Left lung (tissue), 10 donors: ENCODE measurements around the gene ANK2. TPM values are rescaled to one million over a fixed set of nuclear protein-coding genes. Genes with fewer than 3 reads are reported as not detected.

Experiments
- ATAC-seq: fragments of 200-7000 bp; cut with Tn5 transposase; one replicate; pipeline ENCODE4 v1.9.1; 2020; ENCODE audit warnings: moderate library complexity
- DNase-seq, 4 donors: peaks; one replicate each; pipeline ENCODE4 v3.0.0-alpha.2; 2013 to 2020
- H3K27ac ChIP-seq, 2 donors: fragments of 200-600 bp; sonication (generic) in 1 of 2; one replicate each; pipeline versions ENCODE4 v1.5.0 to v1.8.0; 2020 to 2021
- H3K27me3 ChIP-seq, 2 donors: fragments of 200-600 bp; sonication (generic) in 1 of 2; one replicate each; pipeline versions ENCODE4 v1.5.0 to v1.8.0; 2020 to 2021
- H3K36me3 ChIP-seq, 2 donors: fragments of 200-600 bp; sonication (generic) in 1 of 2; one replicate each; pipeline versions ENCODE4 v1.5.0 to v1.8.0; 2020 to 2021
- H3K4me1 ChIP-seq, 2 donors: fragments of 200-600 bp; one replicate each; pipeline ENCODE4 v1.8.0; 2021
- H3K4me3 ChIP-seq, 2 donors: fragments of 200-600 bp; sonication (generic) in 1 of 2; one replicate each; pipeline versions ENCODE4 v1.5.0 to v1.8.0; 2020 to 2021; ENCODE audit warnings: mild to moderate bottlenecking in 1 of 2
- H3K9me3 ChIP-seq, 2 donors: fragments of 200-600 bp; sonication (generic) in 1 of 2; one replicate each; pipeline versions ENCODE4 v1.5.0 to v1.8.0; 2020 to 2021
- intact Hi-C, 2 donors: fragments of 100-400 bp; cut with DNase I; formaldehyde crosslinking; loops; one replicate each; pipeline versions ENCODE4 v1.11.2 to v1.14.2; 2022
- polyA plus RNA-seq, 6 donors: library from polyadenylated mRNA; unstranded; fragments of 120-200 nt; gene quantifications; one replicate each; pipeline ENCODE4 v1.2.1, GENCODE V29; 2013; ENCODE audit not compliant: insufficient read length in 6 of 6
- total RNA-seq, 2 donors: library from RNA; stranded (reverse); fragmentation: NEBNext Ultra II Directional; extraction: Animal tissue kit (Norgen Biotek cat#: 25700); gene quantifications; one replicate each; pipeline ENCODE4 v1.2.1, GENCODE V29; 2021
- TF ChIP-seq, protein P1 (sequence below), 2 donors: fragments of 200-600 bp; sonication (generic) in 1 of 2; IDR thresholded peaks; one replicate each; pipeline versions ENCODE4 v1.5.0 to v1.8.0; 2021; ENCODE audit warnings: antibody characterized with exemption in 2 of 2
- donor health status: DM: no; HTN: yes; CAD: no.
- donor health status: DM: no; HTN: no; CAD: no.

Gene ANK2
- total and polyA plus RNA-seq, 8 donors = 18.2 to 33.2 (median 28.8) TPM

DNA sequence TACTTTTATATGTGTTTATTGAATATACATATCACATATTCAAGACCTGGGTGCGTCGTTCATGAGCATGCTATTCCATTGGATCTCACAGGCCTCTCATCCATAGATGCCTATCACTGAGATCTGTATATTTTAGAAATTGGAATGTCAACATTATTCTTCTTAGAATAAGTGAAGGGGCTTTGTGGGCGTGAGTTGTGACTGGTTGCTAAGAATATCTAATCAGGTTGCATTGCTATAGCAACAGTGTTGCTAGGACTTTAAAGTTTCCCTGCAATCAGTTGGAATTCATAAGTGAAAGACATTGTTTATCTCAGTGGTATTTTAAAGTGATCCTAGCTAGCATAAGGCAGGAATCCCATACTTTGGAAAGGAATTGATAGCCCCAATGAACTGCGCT is 36.7 kb upstream of the ANK2 start:
- DNase-seq (no peak), ATAC-seq (no peak)
- intact Hi-C loops = no loop called here
- TF ChIP-seq, protein P1, sequence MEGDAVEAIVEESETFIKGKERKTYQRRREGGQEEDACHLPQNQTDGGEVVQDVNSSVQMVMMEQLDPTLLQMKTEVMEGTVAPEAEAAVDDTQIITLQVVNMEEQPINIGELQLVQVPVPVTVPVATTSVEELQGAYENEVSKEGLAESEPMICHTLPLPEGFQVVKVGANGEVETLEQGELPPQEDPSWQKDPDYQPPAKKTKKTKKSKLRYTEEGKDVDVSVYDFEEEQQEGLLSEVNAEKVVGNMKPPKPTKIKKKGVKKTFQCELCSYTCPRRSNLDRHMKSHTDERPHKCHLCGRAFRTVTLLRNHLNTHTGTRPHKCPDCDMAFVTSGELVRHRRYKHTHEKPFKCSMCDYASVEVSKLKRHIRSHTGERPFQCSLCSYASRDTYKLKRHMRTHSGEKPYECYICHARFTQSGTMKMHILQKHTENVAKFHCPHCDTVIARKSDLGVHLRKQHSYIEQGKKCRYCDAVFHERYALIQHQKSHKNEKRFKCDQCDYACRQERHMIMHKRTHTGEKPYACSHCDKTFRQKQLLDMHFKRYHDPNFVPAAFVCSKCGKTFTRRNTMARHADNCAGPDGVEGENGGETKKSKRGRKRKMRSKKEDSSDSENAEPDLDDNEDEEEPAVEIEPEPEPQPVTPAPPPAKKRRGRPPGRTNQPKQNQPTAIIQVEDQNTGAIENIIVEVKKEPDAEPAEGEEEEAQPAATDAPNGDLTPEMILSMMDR (IDR thresholded peaks at IDR 0.05) = no peak
- Histone ChIP-seq H3K4me1 (no peaks in the 10 kb centered on the region), H3K27me3 (no peaks in the 10 kb centered on the region), H3K4me3 (no peak overlapping the region), H3K27ac (no peak overlapping the region), H3K9me3 (no peaks in the 10 kb centered on the region), H3K36me3 (no peaks in the 10 kb centered on the region)

DNA sequence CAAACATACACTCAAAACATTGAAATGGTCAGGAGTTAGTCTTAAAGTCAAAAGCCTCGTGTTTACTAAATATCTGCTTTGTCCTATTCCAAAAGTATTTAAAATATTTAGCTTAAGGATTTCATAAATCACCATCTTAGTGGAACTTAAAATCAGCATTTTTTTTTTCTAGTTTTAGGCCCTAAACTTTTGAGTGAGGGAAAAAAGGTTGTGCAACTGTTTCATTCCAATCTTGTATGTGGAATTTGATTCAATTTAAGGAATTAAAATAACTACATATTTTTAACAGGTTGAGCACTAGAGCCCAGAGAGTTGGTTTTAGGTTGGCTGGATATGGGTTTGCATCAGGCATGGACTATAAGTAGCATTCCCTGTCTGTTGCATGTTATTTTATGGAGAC is 35.7 kb upstream of the ANK2 start:
- no peak for ATAC-seq
- DNase-seq = no peak

DNA sequence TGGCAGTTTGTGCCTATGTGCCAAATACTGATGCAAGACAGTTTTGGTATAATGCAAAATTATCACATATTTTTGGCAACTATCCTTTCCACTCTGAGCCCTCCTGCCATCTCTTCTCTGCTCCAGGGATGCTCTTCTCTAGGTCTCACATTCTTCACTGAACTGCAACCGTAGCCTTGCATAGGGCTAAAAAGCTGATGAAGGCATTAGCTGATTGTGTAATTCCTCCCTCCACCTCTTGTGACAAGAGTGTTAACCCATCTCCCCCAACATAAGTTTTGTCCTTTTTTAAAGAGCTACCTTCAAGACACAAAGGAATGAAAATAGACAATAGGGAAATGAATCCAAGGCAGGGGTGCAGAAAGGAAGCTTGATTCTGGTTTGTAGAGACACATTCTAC is 33.1 kb upstream of the ANK2 start:
- Histone ChIP-seq H3K27me3 (no peaks in the 10 kb centered on the region), H3K27ac (no peak overlapping the region), H3K4me1 (no peaks in the 10 kb centered on the region), H3K36me3 (no peaks in the 10 kb centered on the region), H3K4me3 (no peak overlapping the region), H3K9me3 (no peaks in the 10 kb centered on the region)
- intact Hi-C loops = no loop called here
- no peak for ATAC-seq
- TF ChIP-seq, protein P1 (IDR thresholded peaks at IDR 0.05) = no peak
- DNase-seq = no peak

More for the DNA sequence above, 35.7 kb upstream of the ANK2 start:
- intact Hi-C loops = no loop called here
- Histone ChIP-seq H3K27me3 (no peaks in the 10 kb centered on the region), H3K4me3 (no peak overlapping the region), H3K9me3 (no peaks in the 10 kb centered on the region), H3K27ac (no peak overlapping the region), H3K4me1 (no peaks in the 10 kb centered on the region), H3K36me3 (no peaks in the 10 kb centered on the region)
- TF ChIP-seq, protein P1 (IDR thresholded peaks at IDR 0.05) = no peak

DNA sequence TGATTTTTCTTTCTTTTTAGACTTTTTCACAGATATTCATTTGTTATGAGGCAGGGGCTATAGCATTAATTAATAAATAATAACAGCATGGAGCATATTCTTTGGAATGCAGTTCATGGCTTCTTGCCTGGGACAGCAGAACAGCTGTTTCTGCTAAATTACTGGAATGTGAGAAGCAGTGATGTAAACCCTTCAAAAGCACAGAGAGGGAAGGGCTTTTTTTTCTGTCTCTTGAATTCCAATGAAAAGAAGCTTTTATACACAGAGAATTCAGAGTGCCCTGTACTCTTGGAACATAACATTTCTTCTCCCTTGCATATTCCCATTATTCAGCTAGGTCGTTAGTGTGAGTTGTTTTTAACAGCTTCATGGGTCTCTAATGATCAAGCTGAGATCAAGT is 28.5 kb upstream of the ANK2 start:
- TF ChIP-seq, protein P1 (IDR thresholded peaks at IDR 0.05) = no peak
- Histone ChIP-seq H3K27me3 (no peaks in the 10 kb centered on the region), H3K4me1 (no peaks in the 10 kb centered on the region), H3K27ac (no peak overlapping the region), H3K9me3 (no peaks in the 10 kb centered on the region), H3K4me3 (no peak overlapping the region), H3K36me3 (no peaks in the 10 kb centered on the region)
- DNase-seq = peak in 2 of 4 donors; percentile 17 to 18
- ATAC-seq = no peak
- intact Hi-C loops = no loop called here

DNA sequence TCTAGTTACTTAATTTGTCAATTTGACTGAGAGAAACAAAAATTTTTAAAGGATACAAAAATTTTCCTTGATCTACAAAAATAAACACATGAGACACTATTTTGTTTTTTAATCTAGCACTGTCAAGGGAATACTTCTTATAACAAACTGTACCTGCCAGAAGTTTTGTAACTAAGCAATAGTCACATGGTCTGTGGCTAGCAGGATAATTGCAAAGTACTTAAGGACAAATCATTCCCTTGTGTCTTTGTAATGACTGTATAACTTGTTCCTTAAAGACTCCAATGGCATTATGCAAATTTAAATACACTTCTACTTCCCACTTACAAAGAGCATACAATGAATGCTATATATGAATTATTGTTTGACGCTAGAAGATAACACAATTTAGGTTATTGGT is 25.1 kb upstream of the ANK2 start:
- Histone ChIP-seq H3K9me3 (no peaks in the 10 kb centered on the region), H3K4me1 (no peaks in the 10 kb centered on the region), H3K27me3 (no peaks in the 10 kb centered on the region), H3K36me3 (no peaks in the 10 kb centered on the region), H3K27ac (no peak overlapping the region), H3K4me3 (no peak overlapping the region)
- TF ChIP-seq, protein P1 (IDR thresholded peaks at IDR 0.05) = no peak
- no peak for ATAC-seq
- intact Hi-C loops = no loop called here
- no peak for DNase-seq
